ENCODE results near the gene SLC36A3. TPM values are rescaled to one million over a fixed set of nuclear protein-coding genes. Genes with fewer than 3 reads are reported as not detected.

The SLC36A3 gene
- total and polyA plus RNA-seq, 2 of the 8 experiments (the other 6 are each of a cell fraction or from before 2014, with no cell fraction given), result not detected

GRCh38 chr5:151239237-151239861, 64.2 kb downstream of the SLC36A3 start:
- no peak overlapping the region for H4K5ac ChIP-seq (ENCODE audit: insufficient read length, low read depth, low read length)
- ChIA-PET POLR2A (ENCODE audit: partially characterized antibody) (interaction anchor here (1.1 to 2.6 kb wide), 3 partner anchors 10 to 16 kb away, joined by 6 to 12 read pairs (median 7); partner anchors contain the start of genes CCDC69 and GM2A), CTCF (ENCODE audit: partially characterized antibody) (interaction anchor here (0.6 to 7.4 kb wide), 53 partner anchors 8 to 1870 kb away, joined by 3 to 75 read pairs (median 5); partner anchors contain the start of genes CCDC69 and GM2A)
- H3K4me2 ChIP-seq (ENCODE audit: insufficient read depth in 1 of 2, low read depth in 2 of 2, low read length in 2 of 2), result no peak overlapping the region
- no peak overlapping the region for H3K27ac ChIP-seq (ENCODE audit: low read depth, low read length)
- H4K20me1 ChIP-seq (replicated peaks in 1 of 2; ENCODE audit: control insufficient read depth in 1 of 2, insufficient read depth in 2 of 2, low read length in 2 of 2), result no peaks in the 10 kb centered on the region
- no peak overlapping the region for H2BK5ac ChIP-seq (ENCODE audit: low read depth, low read length)
- H2BK12ac ChIP-seq (ENCODE audit: low read depth, low read length), result no peak overlapping the region
- no peak overlapping the region for H3K23ac ChIP-seq (ENCODE audit: insufficient read length)
- H3K4me3 ChIP-seq (ENCODE audit: extremely low read depth in 1 of 4, insufficient read depth in 2 of 4, low read depth in 3 of 4, low read length in 4 of 4), result no peak overlapping the region
- H3K56ac ChIP-seq (replicated peaks; ENCODE audit: insufficient read length, low read depth, low read length), result no peak overlapping the region
- WGBS, 2 experiments (ENCODE audit: extremely low coverage in 1 of 2, insufficient coverage in 1 of 2, insufficient read length in 1 of 2, insufficient replicate concordance in 2 of 2, low coverage in 1 of 2, low lambda C conversion rate in 2 of 2, missing lambda C conversion rate in 1 of 2), result 32% methylated on average over 17 of the region's 17 CpGs; no CpG with 5 or more reads in 1 of the 2 experiments
- no peak overlapping the region for H4K91ac ChIP-seq (replicated peaks; ENCODE audit: insufficient read length, low read length)
- H3K27me3 ChIP-seq (replicated peaks in 1 of 4; ENCODE audit: control insufficient read depth in 3 of 4, extremely low read depth in 1 of 4, insufficient read depth in 3 of 4, low read length in 3 of 4), result no peaks in the 10 kb centered on the region
- H3K4ac ChIP-seq (replicated peaks; ENCODE audit: insufficient read length, low read depth, low read length), result no peak overlapping the region
- no peak overlapping the region for H2BK120ac ChIP-seq (replicated peaks; ENCODE audit: low read depth, low read length)
- H3K79me1 ChIP-seq (ENCODE audit: low read depth, low read length), result no peaks in the 10 kb centered on the region
- H4K8ac ChIP-seq (ENCODE audit: extremely low read depth, insufficient read depth, low read length), result no peak overlapping the region
- H2AK5ac ChIP-seq (ENCODE audit: low read depth, low read length), result no peak overlapping the region
- no peak overlapping the region for H3K9ac ChIP-seq (replicated peaks in 1 of 4; ENCODE audit: extremely low read depth in 1 of 4, low read depth in 3 of 4, low read length in 3 of 4)
- no peak overlapping the region for H3K18ac ChIP-seq (ENCODE audit: extremely low read depth, low read length)
- no peaks in the 10 kb centered on the region for H3K79me2 ChIP-seq (ENCODE audit: control insufficient read depth in 1 of 2, insufficient read depth in 2 of 2, low read length in 2 of 2)
- no peak overlapping the region for H3K14ac ChIP-seq (ENCODE audit: insufficient read length)
- no peaks in the 10 kb centered on the region for H3K23me2 ChIP-seq (ENCODE audit: low read depth, low read length)
- no peak overlapping the region for H2BK15ac ChIP-seq (ENCODE audit: low read length)
- peak in 1 of 2 experiments; percentile 89 for DNase-seq (ENCODE audit: low read depth in 1 of 2, low spot score in 2 of 2)
- H3K9me3 ChIP-seq (ENCODE audit: insufficient read depth in 2 of 2, low read depth in 1 of 2, low read length in 1 of 2), result no peaks in the 10 kb centered on the region
- H3K36me3 ChIP-seq (ENCODE audit: control insufficient read depth in 2 of 4, insufficient read depth in 4 of 4, low read length in 3 of 4), result no peaks in the 10 kb centered on the region
- peak; percentile 36 for FAIRE-seq
- H3K4me1 ChIP-seq (replicated peaks in 1 of 4; ENCODE audit: control insufficient read depth in 3 of 4, insufficient read depth in 4 of 4, low read length in 3 of 4), result peaks cover 3 to 11% (median 7%) of the 10 kb centered on the region in 4 experiments; a peak in 6 of 7 replicates
- no peak overlapping the region for H2AFZ ChIP-seq (ENCODE audit: low read length)
- no peak overlapping the region for H2BK20ac ChIP-seq (ENCODE audit: low read length)
- TF ChIP-seq ATF3 (IDR thresholded peaks at IDR 0.05; ENCODE audit: insufficient read depth, low read depth, low read length) (no peak), TEAD4 (IDR thresholded peaks at IDR 0.05; ENCODE audit: low read depth, low read length) (no peak), SUZ12 (IDR thresholded peaks at IDR 0.05; ENCODE audit: low read length) (no peak), EGR1 (IDR thresholded peaks at IDR 0.05; ENCODE audit: borderline replicate concordance, low read depth, low read length) (no peak), CTCF (IDR thresholded peaks at IDR 0.05; ENCODE audit: control extremely low read depth in 1 of 3, insufficient read depth in 1 of 3, low read depth in 1 of 3, low read length in 3 of 3) (peak; percentile 86 to 94 (median 87)), TCF12 (IDR thresholded peaks at IDR 0.05; ENCODE audit: low read depth, low read length) (0 out of 2 replicates have a peak, but pooled peaks have one; percentile 55), ZNF274 (IDR thresholded peaks at IDR 0.05; ENCODE audit: borderline replicate concordance, extremely low read depth, low read length) (no peak), GTF2F1 (IDR thresholded peaks at IDR 0.05; ENCODE audit: borderline replicate concordance, low read depth, low read length) (no peak), RAD21 (IDR thresholded peaks at IDR 0.05 in 1 of 2, conservative IDR thresholded peaks at IDR 0.05 in 1 of 2; ENCODE audit: low read depth in 2 of 2, low read length in 2 of 2) (peak; percentile 82 to 89)

All from H1 (cell line).